ENCODE results near the gene ATP5F1B. TPM values are rescaled to one million over a fixed set of nuclear protein-coding genes. Genes with fewer than 3 reads are reported as not detected.

Gene ATP5F1B
- total and polyA plus RNA-seq, 9 of the 15 experiments (the other 6 are each of a cell fraction or from before 2014, with no cell fraction given): 908 to 3,125 (median 1,482) TPM

DNA sequence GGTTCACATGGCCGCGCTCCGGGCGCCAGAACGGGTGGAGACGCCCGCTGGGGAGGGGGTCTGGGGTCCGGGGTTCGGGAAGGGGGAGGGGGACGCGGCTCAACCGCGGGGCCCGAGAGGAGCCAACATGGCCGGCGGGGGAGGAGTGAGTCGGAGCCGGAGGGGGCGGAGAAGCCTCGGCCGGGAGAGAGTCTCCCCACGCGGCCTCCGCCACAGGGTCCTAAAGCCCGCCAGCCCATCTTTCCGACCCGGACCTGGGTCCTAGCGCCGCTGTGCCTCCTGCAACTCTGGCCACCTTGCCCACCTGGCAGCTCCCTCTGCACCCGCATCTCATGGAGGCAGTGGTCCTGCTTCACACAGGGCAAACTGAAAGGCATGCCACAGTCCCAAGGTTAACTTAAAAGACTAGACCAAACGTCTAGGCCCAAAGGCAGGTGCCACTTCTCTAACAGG is 15.6 kb downstream of the ATP5F1B start, which contains the start of gene BAZ2A (continued):
- TF ChIP-seq, protein P1, sequence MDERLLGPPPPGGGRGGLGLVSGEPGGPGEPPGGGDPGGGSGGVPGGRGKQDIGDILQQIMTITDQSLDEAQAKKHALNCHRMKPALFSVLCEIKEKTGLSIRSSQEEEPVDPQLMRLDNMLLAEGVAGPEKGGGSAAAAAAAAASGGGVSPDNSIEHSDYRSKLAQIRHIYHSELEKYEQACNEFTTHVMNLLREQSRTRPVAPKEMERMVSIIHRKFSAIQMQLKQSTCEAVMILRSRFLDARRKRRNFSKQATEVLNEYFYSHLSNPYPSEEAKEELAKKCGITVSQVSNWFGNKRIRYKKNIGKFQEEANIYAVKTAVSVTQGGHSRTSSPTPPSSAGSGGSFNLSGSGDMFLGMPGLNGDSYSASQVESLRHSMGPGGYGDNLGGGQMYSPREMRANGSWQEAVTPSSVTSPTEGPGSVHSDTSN (CRISPR knock-in tag; IDR thresholded peaks at IDR 0.05; ENCODE audit: low read depth): no peak
- TF ChIP-seq, protein P1 (tag; conservative IDR thresholded peaks at IDR 0.05; ENCODE audit: low read depth): no peak
- TF ChIP-seq, protein P2, sequence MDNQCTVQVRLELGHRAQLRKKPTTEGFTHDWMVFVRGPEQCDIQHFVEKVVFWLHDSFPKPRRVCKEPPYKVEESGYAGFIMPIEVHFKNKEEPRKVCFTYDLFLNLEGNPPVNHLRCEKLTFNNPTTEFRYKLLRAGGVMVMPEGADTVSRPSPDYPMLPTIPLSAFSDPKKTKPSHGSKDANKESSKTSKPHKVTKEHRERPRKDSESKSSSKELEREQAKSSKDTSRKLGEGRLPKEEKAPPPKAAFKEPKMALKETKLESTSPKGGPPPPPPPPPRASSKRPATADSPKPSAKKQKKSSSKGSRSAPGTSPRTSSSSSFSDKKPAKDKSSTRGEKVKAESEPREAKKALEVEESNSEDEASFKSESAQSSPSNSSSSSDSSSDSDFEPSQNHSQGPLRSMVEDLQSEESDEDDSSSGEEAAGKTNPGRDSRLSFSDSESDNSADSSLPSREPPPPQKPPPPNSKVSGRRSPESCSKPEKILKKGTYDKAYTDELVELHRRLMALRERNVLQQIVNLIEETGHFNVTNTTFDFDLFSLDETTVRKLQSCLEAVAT (IDR thresholded peaks at IDR 0.05): peak; percentile 73 to 97; a peak in 3 of 4 replicates
- TF ChIP-seq SUPT5H (IDR thresholded peaks at IDR 0.05): peak; percentile 30; the same call in 1 of the 2 replicates
- 0 out of 2 replicates have a peak, but pooled peaks have one; percentile 27 for TF ChIP-seq CBX5 (IDR thresholded peaks at IDR 0.05; ENCODE audit: borderline replicate concordance, low read depth)
